Measurements from ENCODE around the gene CGRRF1.

Gene CGRRF1

GRCh38 chr14:54509546-54510501, at the start of gene CGRRF1:
Gene CGRRF1 (plus strand): TSS chr14:54509906. CDS start chr14:54509960, 54 bp downstream.
- peak; percentile 95 for DNase-seq

GRCh38 chr14:54462048-54462447, 47.7 kb upstream of the CGRRF1 start:
- no peak for DNase-seq

- no peak for DNase-seq
These were observed 44.1 kb upstream of the CGRRF1 start for GRCh38 chr14:54465654-54466053.

GRCh38 chr14:54467280-54467679, 42.4 kb upstream of the CGRRF1 start:
- DNase-seq = no peak

- DNase-seq = no peak
These were observed 39.0 kb upstream of the CGRRF1 start for GRCh38 chr14:54470701-54471100.

GRCh38 chr14:54471641-54472040, 38.1 kb upstream of the CGRRF1 start:
- DNase-seq = no peak

- no peak for DNase-seq
These were observed 37.4 kb upstream of the CGRRF1 start for GRCh38 chr14:54472315-54472714.

- DNase-seq = no peak
These were observed 35.4 kb upstream of the CGRRF1 start for GRCh38 chr14:54474232-54474793.

GRCh38 chr14:54475187-54475899, 34.4 kb upstream of the CGRRF1 start:
- DNase-seq = no peak

- no peak for DNase-seq
These were observed 33.8 kb upstream of the CGRRF1 start for GRCh38 chr14:54475911-54476310.

- DNase-seq = no peak
These were observed 31.0 kb upstream of the CGRRF1 start for GRCh38 chr14:54478636-54479215.

GRCh38 chr14:54480830-54481562, 28.7 kb upstream of the CGRRF1 start:
- DNase-seq = no peak

- DNase-seq = no peak
These were observed 28.0 kb upstream of the CGRRF1 start for GRCh38 chr14:54481695-54482094.

- DNase-seq = no peak
These were observed 26.5 kb upstream of the CGRRF1 start for GRCh38 chr14:54483073-54483745.

- no peak for DNase-seq
These were observed 25.9 kb upstream of the CGRRF1 start for GRCh38 chr14:54483846-54484245.

- no peak for DNase-seq
These were observed 23.0 kb upstream of the CGRRF1 start for GRCh38 chr14:54486685-54487084.

- DNase-seq = no peak
These were observed 21.9 kb upstream of the CGRRF1 start for GRCh38 chr14:54487771-54488170.

- DNase-seq = no peak
These were observed 21.4 kb upstream of the CGRRF1 start for GRCh38 chr14:54488318-54488645.

GRCh38 chr14:54488646-54489317, 20.9 kb upstream of the CGRRF1 start, which contains the start of gene GMFB:
Gene GMFB (minus strand): TSS chr14:54488980. CDS start chr14:54488927, 53 bp downstream.
- peak; percentile 74 for DNase-seq

GRCh38 chr14:54489318-54489683, 20.4 kb upstream of the CGRRF1 start:
- DNase-seq = no peak

- DNase-seq = no peak
These were observed 19.8 kb upstream of the CGRRF1 start for GRCh38 chr14:54489731-54490444.

All from NCI-H748 treated with DMSO at 0.1 percent for 48 hours (cell line).